ENCODE measurements around the gene OPRL1.

Gene OPRL1

DNA sequence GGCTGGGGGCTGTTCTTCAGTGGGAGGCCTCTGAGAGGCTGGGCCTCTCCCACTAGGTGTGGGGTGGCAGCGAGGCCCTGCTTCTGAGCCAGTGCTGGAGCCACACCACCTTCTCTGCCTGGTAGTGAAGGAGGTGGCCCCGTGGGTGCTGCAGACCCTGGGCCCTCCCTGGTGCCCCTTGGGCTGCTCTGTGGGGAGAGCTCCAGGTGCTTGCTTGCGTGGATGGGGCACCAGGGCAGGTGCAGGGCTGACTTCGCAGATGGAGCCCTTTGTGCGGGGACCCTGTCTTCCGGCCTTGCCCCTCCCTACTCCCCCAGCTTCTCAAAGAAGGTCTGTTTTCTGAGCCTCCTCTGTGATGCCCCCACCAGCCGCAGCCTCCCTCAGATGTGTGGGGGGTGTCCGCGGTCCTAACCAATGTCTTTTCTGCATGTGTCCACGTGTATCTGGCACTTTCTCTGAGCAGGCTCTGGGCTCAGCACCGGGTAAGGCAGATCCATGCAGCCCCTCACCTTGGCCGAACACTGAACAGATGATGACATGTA, 67.1 kb downstream of the OPRL1 start:
- no peak for DNase-seq

DNA sequence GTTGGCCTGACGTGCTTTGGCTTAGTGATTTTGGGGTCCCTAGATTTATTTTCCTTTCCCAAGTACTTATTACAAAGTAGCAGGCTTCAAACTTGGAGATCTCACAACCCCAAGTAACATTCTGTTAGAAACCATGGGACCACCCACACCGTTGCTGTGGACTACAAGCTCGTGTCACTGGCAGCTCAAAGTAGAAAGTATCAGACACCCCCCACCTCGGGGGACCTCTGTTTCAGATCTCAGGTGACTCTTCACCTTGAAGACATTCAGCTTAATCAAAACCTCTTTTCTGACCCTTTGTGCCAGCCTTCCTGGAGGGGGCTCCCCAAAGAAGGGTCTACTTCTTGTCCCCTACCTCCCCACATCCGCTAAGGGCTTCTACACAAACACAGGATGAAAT, 68.7 kb downstream of the OPRL1 start:
- DNase-seq: no peak

DNA sequence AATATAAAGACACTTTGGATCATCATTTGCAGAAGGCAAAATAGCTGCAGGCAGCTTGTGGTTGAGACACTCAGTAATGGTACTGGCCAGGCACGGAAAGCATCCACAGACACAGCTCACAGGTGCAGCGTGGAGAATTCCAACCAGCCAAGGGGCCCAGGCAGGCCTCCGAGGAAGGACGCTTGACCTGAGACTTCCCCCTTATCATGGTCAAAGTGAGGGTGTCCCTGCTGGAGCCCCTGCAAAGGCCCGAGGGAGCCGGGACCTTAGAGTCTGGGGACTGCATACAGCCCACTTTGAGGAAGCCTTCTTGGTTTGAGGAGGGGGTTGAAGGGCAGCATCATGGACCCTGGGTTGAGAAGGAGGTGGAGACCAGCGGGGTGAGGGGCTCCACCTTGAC, 69.3 kb downstream of the OPRL1 start:
- no peak for DNase-seq

DNA sequence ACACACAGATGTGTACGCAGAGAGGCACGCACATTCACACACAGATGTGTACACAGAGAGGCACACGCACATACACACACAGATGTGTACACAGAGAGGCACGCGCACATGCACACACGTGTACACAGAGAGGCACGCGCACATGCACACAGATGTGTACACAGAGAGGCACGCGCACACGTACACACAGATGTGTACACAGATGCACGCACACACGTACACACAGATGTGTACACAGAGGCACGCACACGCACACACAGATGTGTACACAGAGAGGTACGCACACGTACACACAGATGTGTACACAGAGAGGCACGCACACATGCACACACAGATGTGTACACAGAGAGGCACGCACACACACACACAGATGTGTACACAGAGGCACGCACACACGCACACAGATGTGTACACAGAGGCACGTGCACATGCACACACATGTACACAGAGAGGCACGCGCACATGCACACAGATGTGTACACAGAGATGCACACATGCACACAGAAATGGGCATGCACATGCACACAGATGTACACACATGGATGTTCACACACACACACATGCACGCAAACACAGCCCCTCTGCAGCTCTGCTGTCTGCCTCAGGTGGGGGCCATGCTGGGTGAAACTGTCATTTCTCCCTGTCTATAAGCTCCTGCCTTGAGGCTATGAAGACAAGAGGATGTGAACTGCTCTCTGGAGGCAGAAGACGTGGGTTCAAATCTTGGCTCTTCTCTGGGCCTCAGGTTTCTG, 70.1 kb downstream of the OPRL1 start:
- DNase-seq: no peak

Measured in stimulated activated CD4-positive, alpha-beta T cell treated with anti-CD3 and anti-CD28 coated beads, Interleukin-12 subunit alpha, Interleukin-12 subunit beta, amount 100 ng/mL, for 4 hours (primary cell).